CD4-positive, alpha-beta T cell treated with Interleukin-1 beta for 1 hour (primary cell): ENCODE measurements around the gene TRIAP1.
"Not testable (repeated sequence)": the region's sequence is repeated elsewhere in the genome, so short reads cannot be mapped to it uniquely, and the experiment has no call there.

ENCODE experiments used
- DNase-seq, 2 donors: peaks; one replicate each; pipeline ENCODE4 v3.0.0-alpha.2; 2020 to 2022

TRIAP1 gene

GRCh38 chr12:120445911-120446843 is at the start of gene TRIAP1, which contains the start of gene GATC:
Gene TRIAP1 (minus strand): TSS chr12:120446384. CDS start chr12:120446372, 12 bp downstream.
Gene GATC (plus strand): TSS chr12:120446444. CDS start chr12:120446481, 37 bp downstream.
- DNase-seq, result peak; percentile 87 to 90

GRCh38 chr12:120495186-120495730 is 49.1 kb upstream of the TRIAP1 start:
- no peak for DNase-seq

GRCh38 chr12:120490833-120491512 is 44.8 kb upstream of the TRIAP1 start:
- no peak for DNase-seq

- DNase-seq, result no peak
These were observed 44.1 kb upstream of the TRIAP1 start for GRCh38 chr12:120490325-120490724.

GRCh38 chr12:120489018-120489417 is 42.8 kb upstream of the TRIAP1 start:
- no peak for DNase-seq

GRCh38 chr12:120488057-120488640 is 42.0 kb upstream of the TRIAP1 start:
- DNase-seq, result no peak

- not testable (repeated sequence) for DNase-seq
These were observed 41.4 kb upstream of the TRIAP1 start for GRCh38 chr12:120487552-120487951.

GRCh38 chr12:120485961-120486881 is 40.0 kb upstream of the TRIAP1 start:
- DNase-seq, result no peak

- no peak for DNase-seq
These were observed 37.4 kb upstream of the TRIAP1 start for GRCh38 chr12:120483621-120484020.

GRCh38 chr12:120481022-120481767 is 35.0 kb upstream of the TRIAP1 start:
- DNase-seq, result peak in 1 of 2 donors; percentile 48

GRCh38 chr12:120480211-120480610 is 34.0 kb upstream of the TRIAP1 start:
- no peak for DNase-seq

GRCh38 chr12:120479458-120479857 is 33.3 kb upstream of the TRIAP1 start:
- DNase-seq, result no peak

- DNase-seq, result no peak
These were observed 29.5 kb upstream of the TRIAP1 start for GRCh38 chr12:120475643-120476042.

GRCh38 chr12:120474616-120474960 is 28.4 kb upstream of the TRIAP1 start:
- peak in 1 of 2 donors; percentile 33 for DNase-seq

- DNase-seq, result no peak
These were observed 27.8 kb upstream of the TRIAP1 start for GRCh38 chr12:120473807-120474615.

GRCh38 chr12:120472521-120472920 is 26.3 kb upstream of the TRIAP1 start:
- no peak for DNase-seq

- no peak for DNase-seq
These were observed 24.1 kb upstream of the TRIAP1 start for GRCh38 chr12:120470150-120470784.

GRCh38 chr12:120469450-120470149 is 23.4 kb upstream of the TRIAP1 start, which contains the start of gene SRSF9:
Gene SRSF9 (minus strand): TSS chr12:120469748. CDS start chr12:120469609, 139 bp downstream.
- peak; percentile 97 for DNase-seq

GRCh38 chr12:120468821-120469449 is 22.8 kb upstream of the TRIAP1 start:
- DNase-seq, result peak in 1 of 2 donors; percentile 54
